ENCODE data around the gene COL4A2. TPM values are rescaled to one million over a fixed set of nuclear protein-coding genes. Genes with fewer than 3 reads are reported as not detected.

The COL4A2 gene
- polyA plus RNA-seq, 2 of the 4 experiments (the other 2 are of a cell fraction), result 46.9 to 119 TPM

GRCh38 chr13:110390567-110390966 lies 83.5 kb downstream of the COL4A2 start:
- CTCF ChIA-PET, result no interaction called here
- ATAC-seq, result no peak
- Histone ChIP-seq H3K9me3 (no peaks in the 10 kb centered on the region; the same call in 2 of the 3 replicates), H3K4me3 (no peak overlapping the region), H3K4me2 (no peak overlapping the region), H3K4me1 (0 out of 3 replicates have a peak, but pooled peaks cover 3% of the 10 kb centered on the region), H3K27ac (no peak overlapping the region)
- 73% methylated on average over 4 of the region's 5 CpGs for WGBS (ENCODE audit: missing lambda C conversion rate)
- TF ChIP-seq RNF2 (IDR thresholded peaks at IDR 0.05; ENCODE audit: borderline replicate concordance, low read depth), result no peak
- TF ChIP-seq, protein P1, sequence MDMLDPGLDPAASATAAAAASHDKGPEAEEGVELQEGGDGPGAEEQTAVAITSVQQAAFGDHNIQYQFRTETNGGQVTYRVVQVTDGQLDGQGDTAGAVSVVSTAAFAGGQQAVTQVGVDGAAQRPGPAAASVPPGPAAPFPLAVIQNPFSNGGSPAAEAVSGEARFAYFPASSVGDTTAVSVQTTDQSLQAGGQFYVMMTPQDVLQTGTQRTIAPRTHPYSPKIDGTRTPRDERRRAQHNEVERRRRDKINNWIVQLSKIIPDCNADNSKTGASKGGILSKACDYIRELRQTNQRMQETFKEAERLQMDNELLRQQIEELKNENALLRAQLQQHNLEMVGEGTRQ (IDR thresholded peaks at IDR 0.05), result no peak
- no peak for TF ChIP-seq HDAC2 (IDR thresholded peaks at IDR 0.05)
- TF ChIP-seq SMC3 (IDR thresholded peaks at IDR 0.05), result no peak
- TF ChIP-seq HEYL (CRISPR knock-in tag; IDR thresholded peaks at IDR 0.05), result no peak
- TF ChIP-seq KDM1A (IDR thresholded peaks at IDR 0.05; ENCODE audit: low read depth), result no peak
- TF ChIP-seq ZSCAN20 (CRISPR knock-in tag; IDR thresholded peaks at IDR 0.05), result no peak
- TF ChIP-seq MYC (IDR thresholded peaks at IDR 0.05; ENCODE audit: borderline replicate concordance, low read length), result no peak
- no peak for TF ChIP-seq CEBPB (IDR thresholded peaks at IDR 0.05)
- no peak for TF ChIP-seq NFE2L2 (conservative IDR thresholded peaks at IDR 0.05; ENCODE audit: low read length)
- TF ChIP-seq PHF8 (IDR thresholded peaks at IDR 0.05; ENCODE audit: borderline replicate concordance, low read depth), result no peak
- no peak for TF ChIP-seq MAZ (IDR thresholded peaks at IDR 0.05; ENCODE audit: borderline replicate concordance, low read depth, low read length)
- no peak for TF ChIP-seq CBX2 (IDR thresholded peaks at IDR 0.05; ENCODE audit: borderline replicate concordance, low read depth)
- no peak for TF ChIP-seq ELK1 (IDR thresholded peaks at IDR 0.05; ENCODE audit: low read depth, low read length)
- no peak for FAIRE-seq
- POLR2A ChIA-PET, result no interaction called here
- no peak for DNase-seq (ENCODE audit: low read depth in 1 of 2, low spot score in 1 of 2)

DNA sequence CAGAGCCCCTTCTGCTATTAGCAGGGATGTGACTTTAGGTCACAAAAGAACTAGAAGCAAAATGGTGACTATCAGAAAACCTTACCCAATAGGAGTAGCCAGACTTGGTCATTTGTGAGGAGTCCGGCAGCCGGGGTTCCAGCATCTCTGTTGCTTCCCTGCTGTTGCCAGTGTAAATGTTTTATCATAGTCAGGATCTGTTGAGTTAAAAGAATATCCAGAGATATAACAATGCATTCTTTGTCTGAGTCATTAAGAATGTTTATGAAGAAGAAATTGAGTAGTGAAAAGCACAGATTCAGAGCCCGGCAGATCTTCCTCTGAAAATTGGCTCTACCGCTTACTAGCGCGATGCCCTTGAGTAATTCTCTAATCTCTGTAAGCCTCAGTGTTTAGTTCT lies 84.2 kb downstream of the COL4A2 start:
- DNase-seq (ENCODE audit: low read depth in 1 of 2, low spot score in 1 of 2) (no peak), ATAC-seq (no peak), FAIRE-seq (no peak)
- TF ChIP-seq CHD2 (IDR thresholded peaks at IDR 0.05; ENCODE audit: low read length, partially characterized antibody), result no peak
- no peak for TF ChIP-seq SMC3 (IDR thresholded peaks at IDR 0.05)
- H3K4me2 ChIP-seq, result no peak overlapping the region
- H3K4me1 ChIP-seq, result peaks cover 7% of the 10 kb centered on the region; the same call in 2 of the 3 replicates
- ChIA-PET POLR2A (no interaction called here), CTCF (no interaction called here)
- no peaks in the 10 kb centered on the region; the same call in 2 of the 3 replicates for H3K9me3 ChIP-seq
- no peak overlapping the region for H3K4me3 ChIP-seq
- 96% methylated on average over 6 of the region's 6 CpGs for WGBS (ENCODE audit: missing lambda C conversion rate)
- no peak overlapping the region for H3K27ac ChIP-seq

- Histone ChIP-seq H3K9me3 (no peaks in the 10 kb centered on the region; the same call in 2 of the 3 replicates), H3K27ac (peak overlapping the region in 1 of 2 experiments; percentile 55; a peak in 1 of 6 replicates), H3K4me2 (no peak overlapping the region), H3K4me3 (no peak overlapping the region), H3K4me1 (peaks cover 21% of the 10 kb centered on the region)
- ChIA-PET CTCF (no interaction called here), POLR2A (no interaction called here)
- DNase-seq (ENCODE audit: low read depth in 1 of 2, low spot score in 1 of 2), result no peak
- FAIRE-seq, result no peak
- 82% methylated on average over 7 of the region's 7 CpGs for WGBS (ENCODE audit: missing lambda C conversion rate)
- ATAC-seq, result no peak
- TF ChIP-seq, protein P2, sequence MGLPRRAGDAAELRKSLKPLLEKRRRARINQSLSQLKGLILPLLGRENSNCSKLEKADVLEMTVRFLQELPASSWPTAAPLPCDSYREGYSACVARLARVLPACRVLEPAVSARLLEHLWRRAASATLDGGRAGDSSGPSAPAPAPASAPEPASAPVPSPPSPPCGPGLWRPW (IDR thresholded peaks at IDR 0.05), result no peak
- TF ChIP-seq HOXB5 (CRISPR knock-in tag; IDR thresholded peaks at IDR 0.05) (no peak), ZFP36 (IDR thresholded peaks at IDR 0.05; ENCODE audit: borderline replicate concordance, partially characterized antibody) (no peak), HOXA7 (CRISPR knock-in tag; IDR thresholded peaks at IDR 0.05) (no peak), NFE2L2 (conservative IDR thresholded peaks at IDR 0.05; ENCODE audit: low read length) (no peak), NPAS2 (CRISPR knock-in tag; IDR thresholded peaks at IDR 0.05; ENCODE audit: borderline replicate concordance) (no peak), EHF (CRISPR knock-in tag; IDR thresholded peaks at IDR 0.05) (no peak), NR3C1 (IDR thresholded peaks at IDR 0.05) (no peak), JUNB (IDR thresholded peaks at IDR 0.05) (no peak), RARB (CRISPR knock-in tag; IDR thresholded peaks at IDR 0.05) (no peak), ESRRA (IDR thresholded peaks at IDR 0.05; ENCODE audit: borderline replicate concordance, low read length) (no peak), RAD21 (conservative IDR thresholded peaks at IDR 0.05 in 1 of 2, IDR thresholded peaks at IDR 0.05 in 1 of 2) (no peak), HOXB13 (CRISPR knock-in tag; IDR thresholded peaks at IDR 0.05; ENCODE audit: low read depth) (no peak), MAZ (IDR thresholded peaks at IDR 0.05; ENCODE audit: borderline replicate concordance, low read depth, low read length) (no peak), CHD2 (IDR thresholded peaks at IDR 0.05; ENCODE audit: low read length, partially characterized antibody) (no peak)
- TF ChIP-seq, protein P3, sequence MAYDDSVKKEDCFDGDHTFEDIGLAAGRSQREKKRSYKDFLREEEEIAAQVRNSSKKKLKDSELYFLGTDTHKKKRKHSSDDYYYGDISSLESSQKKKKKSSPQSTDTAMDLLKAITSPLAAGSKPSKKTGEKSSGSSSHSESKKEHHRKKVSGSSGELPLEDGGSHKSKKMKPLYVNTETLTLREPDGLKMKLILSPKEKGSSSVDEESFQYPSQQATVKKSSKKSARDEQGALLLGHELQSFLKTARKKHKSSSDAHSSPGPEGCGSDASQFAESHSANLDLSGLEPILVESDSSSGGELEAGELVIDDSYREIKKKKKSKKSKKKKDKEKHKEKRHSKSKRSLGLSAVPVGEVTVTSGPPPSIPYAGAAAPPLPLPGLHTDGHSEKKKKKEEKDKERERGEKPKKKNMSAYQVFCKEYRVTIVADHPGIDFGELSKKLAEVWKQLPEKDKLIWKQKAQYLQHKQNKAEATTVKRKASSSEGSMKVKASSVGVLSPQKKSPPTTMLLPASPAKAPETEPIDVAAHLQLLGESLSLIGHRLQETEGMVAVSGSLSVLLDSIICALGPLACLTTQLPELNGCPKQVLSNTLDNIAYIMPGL (CRISPR knock-in tag; IDR thresholded peaks at IDR 0.05; ENCODE audit: borderline replicate concordance), result no peak
- TF ChIP-seq, protein P4, sequence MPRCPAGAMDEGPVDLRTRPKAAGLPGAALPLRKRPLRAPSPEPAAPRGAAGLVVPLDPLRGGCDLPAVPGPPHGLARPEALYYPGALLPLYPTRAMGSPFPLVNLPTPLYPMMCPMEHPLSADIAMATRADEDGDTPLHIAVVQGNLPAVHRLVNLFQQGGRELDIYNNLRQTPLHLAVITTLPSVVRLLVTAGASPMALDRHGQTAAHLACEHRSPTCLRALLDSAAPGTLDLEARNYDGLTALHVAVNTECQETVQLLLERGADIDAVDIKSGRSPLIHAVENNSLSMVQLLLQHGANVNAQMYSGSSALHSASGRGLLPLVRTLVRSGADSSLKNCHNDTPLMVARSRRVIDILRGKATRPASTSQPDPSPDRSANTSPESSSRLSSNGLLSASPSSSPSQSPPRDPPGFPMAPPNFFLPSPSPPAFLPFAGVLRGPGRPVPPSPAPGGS (IDR thresholded peaks at IDR 0.05), result no peak
Measured at GRCh38 chr13:110392510-110393240, 85.6 kb downstream of the COL4A2 start.
